H9 (cell line): Measurements from ENCODE around the gene SUN1. TPM values are rescaled to one million over a fixed set of nuclear protein-coding genes. Genes with fewer than 3 reads are reported as not detected.

Experiments
- DNase-seq: peaks from one replicate; pipeline ENCODE4 v3.0.0-alpha.2; 2017
- H2AFZ ChIP-seq: one replicate; pipeline ENCODE4 v1.6.1; 2013; ENCODE audit warnings: mild to moderate bottlenecking, low read length, control low read depth, moderate library complexity
- H2AK5ac ChIP-seq: 2 replicates; pipeline ENCODE4 v1.6.1; 2013; ENCODE audit warnings: low read length, control low read depth, mixed read lengths; ENCODE audit not compliant: insufficient read length
- H2BK120ac ChIP-seq: one replicate; pipeline ENCODE4 v1.6.1; 2013; ENCODE audit warnings: low read depth, mild to moderate bottlenecking, low read length, control low read depth, inconsistent platforms; ENCODE audit not compliant: poor library complexity, severe bottlenecking
- H2BK12ac ChIP-seq: 2 replicates; pipeline ENCODE4 v1.6.1; 2013; ENCODE audit warnings: low read length, control low read depth, mixed read lengths, low read depth; ENCODE audit not compliant: insufficient read length
- H2BK15ac ChIP-seq: 2 replicates; pipeline ENCODE4 v1.6.1; 2013; ENCODE audit warnings: low read depth, low read length, control low read depth
- H2BK20ac ChIP-seq: one replicate; pipeline ENCODE4 v1.6.1; 2013; ENCODE audit warnings: low read depth, mild to moderate bottlenecking, low read length, control low read depth, inconsistent platforms; ENCODE audit not compliant: poor library complexity, severe bottlenecking
- H2BK5ac ChIP-seq: 2 replicates; pipeline ENCODE4 v1.6.1; 2013; ENCODE audit warnings: low read length, control low read depth, mixed read lengths; ENCODE audit not compliant: insufficient read length
- H3K14ac ChIP-seq: 2 replicates; pipeline ENCODE4 v1.6.1; 2013; ENCODE audit warnings: low read length, control low read depth; ENCODE audit not compliant: insufficient read depth
- H3K18ac ChIP-seq: 2 replicates; pipeline ENCODE4 v1.6.1; 2013; ENCODE audit warnings: low read depth, mild to moderate bottlenecking, mixed read lengths, low read length, control low read depth; ENCODE audit not compliant: insufficient read length
- H3K23ac ChIP-seq: 2 replicates; pipeline ENCODE4 v1.6.1; 2013; ENCODE audit warnings: low read length, control low read depth, mixed read lengths, low read depth; ENCODE audit not compliant: insufficient read length
- H3K23me2 ChIP-seq: 2 replicates; pipeline ENCODE4 v1.6.1; 2013; ENCODE audit warnings: low read depth, mild to moderate bottlenecking, mixed read lengths, low read length, control low read depth; ENCODE audit not compliant: insufficient read length, poor library complexity, severe bottlenecking
- H3K27ac ChIP-seq: 2 replicates; pipeline ENCODE4 v1.5.1; 2013; ENCODE audit warnings: low read length, control low read depth, mixed read lengths, low read depth; ENCODE audit not compliant: insufficient read length
- H3K27me3 ChIP-seq: 2 replicates; pipeline ENCODE4 v1.6.1; 2013; ENCODE audit warnings: low read length, control low read depth, inconsistent platforms; ENCODE audit not compliant: insufficient read depth
- H3K4ac ChIP-seq: 2 replicates; pipeline ENCODE4 v1.6.1; 2013; ENCODE audit warnings: low read depth, mild to moderate bottlenecking, control low read depth, inconsistent platforms, low read length, moderate library complexity
- H3K4me1 ChIP-seq: 2 replicates; pipeline ENCODE4 v1.6.1; 2013; ENCODE audit warnings: low read length, control low read depth, inconsistent platforms; ENCODE audit not compliant: insufficient read depth
- H3K4me2 ChIP-seq: 2 replicates; pipeline ENCODE4 v1.6.1; 2013; ENCODE audit warnings: low read length, control low read depth, mixed read lengths; ENCODE audit not compliant: insufficient read length, insufficient read depth
- H3K56ac ChIP-seq: 2 replicates; pipeline ENCODE4 v1.6.1; 2013; ENCODE audit warnings: low read depth, mild to moderate bottlenecking, mixed read lengths, low read length, control low read depth; ENCODE audit not compliant: insufficient read length
- H3K79me1 ChIP-seq: 2 replicates; pipeline ENCODE4 v1.6.1; 2013; ENCODE audit warnings: low read depth, mild to moderate bottlenecking, moderate library complexity, low read length, control low read depth, inconsistent platforms; ENCODE audit not compliant: insufficient read depth, poor library complexity, severe bottlenecking
- H3K79me2 ChIP-seq: 2 replicates; pipeline ENCODE4 v1.6.1; 2013; ENCODE audit warnings: low read length, control low read depth, inconsistent platforms; ENCODE audit not compliant: insufficient read depth
- H3K9ac ChIP-seq: 2 replicates; pipeline ENCODE4 v1.6.1; 2013; ENCODE audit warnings: low read length, control low read depth, mixed read lengths; ENCODE audit not compliant: insufficient read length; ENCODE audit errors: extremely low read depth
- H3K9me3 ChIP-seq: one replicate; pipeline ENCODE4 v1.6.1; 2013; ENCODE audit warnings: low read depth, low read length, inconsistent platforms; ENCODE audit not compliant: control insufficient read depth
- H3T11ph ChIP-seq: one replicate; pipeline ENCODE4 v1.6.1; 2013; ENCODE audit warnings: mild to moderate bottlenecking, low read length, control low read depth, inconsistent platforms
- H4K20me1 ChIP-seq: one replicate; pipeline ENCODE4 v1.6.1; 2013; ENCODE audit not compliant: control insufficient read depth, insufficient read length, insufficient read depth
- H4K5ac ChIP-seq: 2 replicates; pipeline ENCODE4 v1.6.1; 2013; ENCODE audit warnings: low read depth, mild to moderate bottlenecking, mixed read lengths, low read length, control low read depth; ENCODE audit not compliant: insufficient read length
- H4K8ac ChIP-seq: replicated peaks from 2 replicates; pipeline ENCODE4 v1.6.1; 2013; ENCODE audit warnings: low read length, control low read depth, mixed read lengths, low read depth; ENCODE audit not compliant: insufficient read length
- H4K91ac ChIP-seq: 2 replicates; pipeline ENCODE4 v1.6.1; 2013; ENCODE audit warnings: low read depth, mild to moderate bottlenecking, moderate library complexity, mixed read lengths, low read length, control low read depth; ENCODE audit not compliant: insufficient read length
- H3K27ac Mint-ChIP-seq, 3 experiments: 2 replicates in 2 of 3; 3 replicates in 1 of 3; pipeline ENCODE4 v1.8.0; 2020 to 2021; ENCODE audit warnings: mixed read lengths in 3 of 3, mild to moderate bottlenecking in 1 of 3, moderate library complexity in 1 of 3
- H3K27me3 Mint-ChIP-seq: 2 replicates; pipeline ENCODE4 v1.8.0; 2021; ENCODE audit warnings: low read depth, mild to moderate bottlenecking, moderate library complexity, mixed read lengths
- H3K36me3 Mint-ChIP-seq, 3 experiments: 2 replicates in 2 of 3; 3 replicates in 1 of 3; pipeline ENCODE4 v1.8.0; 2020 to 2021; ENCODE audit warnings: low read depth in 3 of 3, mixed read lengths in 3 of 3; ENCODE audit not compliant: insufficient read depth in 1 of 3
- H3K4me1 Mint-ChIP-seq, 2 experiments: 2 replicates each; pipeline ENCODE4 v1.8.0; 2020; ENCODE audit warnings: mixed read lengths in 2 of 2
- H3K4me3 Mint-ChIP-seq, 2 experiments: 2 replicates in 1 of 2; 3 replicates in 1 of 2; pipeline ENCODE4 v1.8.0; 2020 to 2021; ENCODE audit warnings: mild to moderate bottlenecking in 2 of 2, mixed read lengths in 2 of 2, moderate library complexity in 1 of 2
- H3K9me3 Mint-ChIP-seq, 2 experiments: 2 replicates in 1 of 2; 3 replicates in 1 of 2; pipeline ENCODE4 v1.8.0; 2020; ENCODE audit warnings: mild to moderate bottlenecking in 2 of 2, mixed read lengths in 2 of 2, moderate library complexity in 1 of 2
- WGBS: extraction: QIAGEN DNeasy Blood & Tissue Kit; methylation state at CpG from one replicate; pipeline ENCODE4 v1.1.7; 2013; ENCODE audit warnings: missing lambda C conversion rate, low lambda C conversion rate, mixed read lengths; ENCODE audit not compliant: insufficient read length; ENCODE audit errors: extremely low coverage; 5-methylcytosine and 5-hydroxymethylcytosine counted together
- total RNA-seq: library from RNA; stranded (reverse); gene quantifications from 2 replicates; pipeline ENCODE4 v1.2.1, GENCODE V29; 2021
- TF ChIP-seq, protein P1 (sequence below): fragments of 200-600 bp; sonication (generic); conservative IDR thresholded peaks from 3 replicates; pipeline ENCODE4 v1.8.0; 2021; ENCODE audit warnings: antibody characterized with exemption, mild to moderate bottlenecking

SUN1 gene
- total RNA-seq, 1 experiment from 2014 or later, result 118 TPM

DNA sequence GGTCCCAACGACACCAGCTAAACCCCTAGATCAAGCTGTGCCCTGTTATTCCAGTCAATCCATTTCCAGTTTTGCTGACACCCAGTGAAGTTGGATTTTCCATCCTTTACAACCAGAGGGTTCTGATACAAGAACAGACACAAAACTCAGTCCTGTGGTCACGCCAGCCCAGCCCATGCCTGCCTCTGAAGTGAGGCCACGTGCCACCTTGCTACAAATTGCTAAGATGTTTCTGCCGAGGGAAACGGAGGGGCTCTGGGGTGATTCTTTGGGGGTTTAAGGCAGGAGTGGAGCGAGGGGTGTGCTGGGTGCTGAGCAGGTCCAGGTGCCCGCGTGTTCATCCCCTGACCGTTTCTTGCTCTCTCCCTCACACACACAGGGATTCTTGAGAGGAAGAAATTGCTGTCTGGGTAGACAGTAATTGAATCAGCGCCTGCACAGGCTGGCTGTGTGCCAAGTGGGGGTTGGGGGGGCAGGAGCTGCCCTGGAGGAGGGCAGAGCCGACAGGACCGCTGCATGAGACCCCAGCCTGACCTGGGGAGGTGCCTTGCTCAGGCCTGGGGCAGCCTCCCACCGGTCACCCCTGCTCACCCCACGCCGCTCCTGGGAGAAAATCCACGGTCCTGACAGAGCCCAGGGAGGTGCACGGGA lies 84.1 kb downstream of the SUN1 start:
- no peaks in the 10 kb centered on the region for H3K79me1 ChIP-seq
- no peaks in the 10 kb centered on the region for H3K9me3 ChIP-seq
- H3K23ac ChIP-seq, result no peak overlapping the region
- H3K27me3 ChIP-seq, result no peaks in the 10 kb centered on the region
- no peak for DNase-seq
- TF ChIP-seq, protein P1, sequence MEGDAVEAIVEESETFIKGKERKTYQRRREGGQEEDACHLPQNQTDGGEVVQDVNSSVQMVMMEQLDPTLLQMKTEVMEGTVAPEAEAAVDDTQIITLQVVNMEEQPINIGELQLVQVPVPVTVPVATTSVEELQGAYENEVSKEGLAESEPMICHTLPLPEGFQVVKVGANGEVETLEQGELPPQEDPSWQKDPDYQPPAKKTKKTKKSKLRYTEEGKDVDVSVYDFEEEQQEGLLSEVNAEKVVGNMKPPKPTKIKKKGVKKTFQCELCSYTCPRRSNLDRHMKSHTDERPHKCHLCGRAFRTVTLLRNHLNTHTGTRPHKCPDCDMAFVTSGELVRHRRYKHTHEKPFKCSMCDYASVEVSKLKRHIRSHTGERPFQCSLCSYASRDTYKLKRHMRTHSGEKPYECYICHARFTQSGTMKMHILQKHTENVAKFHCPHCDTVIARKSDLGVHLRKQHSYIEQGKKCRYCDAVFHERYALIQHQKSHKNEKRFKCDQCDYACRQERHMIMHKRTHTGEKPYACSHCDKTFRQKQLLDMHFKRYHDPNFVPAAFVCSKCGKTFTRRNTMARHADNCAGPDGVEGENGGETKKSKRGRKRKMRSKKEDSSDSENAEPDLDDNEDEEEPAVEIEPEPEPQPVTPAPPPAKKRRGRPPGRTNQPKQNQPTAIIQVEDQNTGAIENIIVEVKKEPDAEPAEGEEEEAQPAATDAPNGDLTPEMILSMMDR, result no peak
- no peak overlapping the region for H3K18ac ChIP-seq
- H2AK5ac ChIP-seq, result no peak overlapping the region
- H3K79me2 ChIP-seq, result no peaks in the 10 kb centered on the region
- H4K8ac ChIP-seq, result no peak overlapping the region
- Mint-ChIP-seq H3K4me3 (no peak overlapping the region), H3K9me3 (no peaks in the 10 kb centered on the region; a peak in 1 of 5 replicates), H3K27me3 (no peaks in the 10 kb centered on the region; the same call in 1 of the 2 replicates), H3K4me1 (peaks cover 4% of the 10 kb centered on the region in 2 experiments; a peak in 3 of 4 replicates), H3K36me3 (no peaks in the 10 kb centered on the region), H3K27ac (peak overlapping the region in 1 of 3 experiments; percentile 80; a peak in 2 of 7 replicates)
- H4K91ac ChIP-seq, result no peak overlapping the region
- WGBS, result no CpG with 5 or more reads among the region's 17 CpGs
- H3K14ac ChIP-seq, result no peak overlapping the region
- H3K27ac ChIP-seq, result no peak overlapping the region
- no peak overlapping the region for H3T11ph ChIP-seq
- H4K5ac ChIP-seq, result no peak overlapping the region
- no peak overlapping the region for H2BK20ac ChIP-seq
- H2BK15ac ChIP-seq, result no peak overlapping the region
- H2BK5ac ChIP-seq, result no peak overlapping the region
- H2BK120ac ChIP-seq, result no peak overlapping the region
- no peaks in the 10 kb centered on the region for H4K20me1 ChIP-seq
- H2AFZ ChIP-seq, result no peak overlapping the region
- H3K9ac ChIP-seq, result no peak overlapping the region
- no peak overlapping the region for H2BK12ac ChIP-seq
- no peak overlapping the region for H3K4ac ChIP-seq
- no peak overlapping the region for H3K56ac ChIP-seq
- no peaks in the 10 kb centered on the region for H3K4me1 ChIP-seq
- no peak overlapping the region for H3K4me2 ChIP-seq
- no peaks in the 10 kb centered on the region for H3K23me2 ChIP-seq
